ENCODE measurements around the gene SEPTIN8. TPM values are rescaled to one million over a fixed set of nuclear protein-coding genes. Genes with fewer than 3 reads are reported as not detected.

SEPTIN8 gene
- polyA plus RNA-seq, 1 of the 3 experiments (the other 2 are of a cell fraction), result 54.9 TPM

GRCh38 chr5:132766806-132767055 lies 10.3 kb downstream of the SEPTIN8 start:
- WGBS (ENCODE audit: low lambda C conversion rate), result 100% methylated on average over 1 of the region's 1 CpG
- CTCF ChIA-PET, result interaction anchor here (1.6 to 4.6 kb wide), 3 partner anchors 11 to 53 kb away, joined by 5 to 34 read pairs (median 16); partner anchors contain the start of gene SEPTIN8
- H3K79me2 ChIP-seq (ENCODE audit: insufficient read depth), result peaks cover 50% of the 10 kb centered on the region

GRCh38 chr5:132766020-132766805 lies 10.8 kb downstream of the SEPTIN8 start:
- no peaks in the 10 kb centered on the region for H3K27me3 ChIP-seq (ENCODE audit: insufficient read depth)
- H3F3A ChIP-seq (replicated peaks; ENCODE audit: insufficient read depth), result no peaks in the 10 kb centered on the region
- DNase-seq, result no peak
- H3K9me2 ChIP-seq, result no peaks in the 10 kb centered on the region
- H3K79me2 ChIP-seq (ENCODE audit: insufficient read depth), result peaks cover 45% of the 10 kb centered on the region
- ChIA-PET CTCF (interaction anchor here (1.0 to 4.6 kb wide), 4 partner anchors 11 to 54 kb away, joined by 3 to 34 read pairs (median 10); partner anchors contain the start of gene SEPTIN8), POLR2A (interaction anchor here (0.6 kb wide), 1 partner anchor 21 kb away, joined by 3 read pairs; no protein-coding TSS in a partner anchor)
- no peak overlapping the region for H3K9ac ChIP-seq
- peaks cover 7 to 8% of the 10 kb centered on the region in 2 experiments; a peak in 2 of 4 replicates for H3K4me1 ChIP-seq (ENCODE audit: control insufficient read depth in 1 of 2, insufficient read depth in 2 of 2, low read depth in 1 of 2, low read length in 1 of 2)
- peaks cover 20% of the 10 kb centered on the region; the same call in 1 of the 2 replicates for H4K20me1 ChIP-seq (ENCODE audit: insufficient read depth)
- no peaks in the 10 kb centered on the region for H3K9me3 ChIP-seq
- 98% methylated on average over 10 of the region's 14 CpGs for WGBS (ENCODE audit: low lambda C conversion rate)
- peaks cover 5 to 40% of the 10 kb centered on the region in 2 experiments for H3K36me3 ChIP-seq (replicated peaks in 1 of 2; ENCODE audit: control insufficient read depth in 1 of 2, insufficient read depth in 2 of 2, low read length in 1 of 2)
- H3K27ac ChIP-seq (ENCODE audit: low read depth in 2 of 2, low read length in 1 of 2), result no peak overlapping the region; a peak in 1 of 4 replicates
- no peak overlapping the region for H3K4me2 ChIP-seq
- H3K4me3 ChIP-seq (ENCODE audit: low read depth in 2 of 2, low read length in 1 of 2), result no peak overlapping the region
- no peak overlapping the region for H2AFZ ChIP-seq (ENCODE audit: low read depth)
- no peak for TF ChIP-seq SIN3A (IDR thresholded peaks at IDR 0.05; ENCODE audit: borderline replicate concordance, low read depth, low read length)
- TF ChIP-seq GATA2 (CRISPR knock-in tag; IDR thresholded peaks at IDR 0.05), result no peak
- no peak for TF ChIP-seq CHD2 (IDR thresholded peaks at IDR 0.05; ENCODE audit: low read length, partially characterized antibody)
- TF ChIP-seq PBX3 (IDR thresholded peaks at IDR 0.05), result no peak
- TF ChIP-seq MAX (IDR thresholded peaks at IDR 0.05; ENCODE audit: low read depth), result no peak
- no peak for TF ChIP-seq NFIC (IDR thresholded peaks at IDR 0.05; ENCODE audit: borderline replicate concordance)
- TF ChIP-seq GABPA (IDR thresholded peaks at IDR 0.05; ENCODE audit: low read depth), result no peak
- TF ChIP-seq RAD21 (IDR thresholded peaks at IDR 0.05; ENCODE audit: low read length), result no peak
- TF ChIP-seq CTCF (IDR thresholded peaks at IDR 0.05), result no peak
- no peak for TF ChIP-seq ZBTB33 (IDR thresholded peaks at IDR 0.05; ENCODE audit: borderline replicate concordance, low read depth)
- no peak for TF ChIP-seq RCOR1 (IDR thresholded peaks at IDR 0.05; ENCODE audit: low read length)
- TF ChIP-seq FOXJ3 (CRISPR knock-in tag; IDR thresholded peaks at IDR 0.05), result no peak
- TF ChIP-seq TAF1 (IDR thresholded peaks at IDR 0.05; ENCODE audit: borderline replicate concordance, low read depth, low read length), result no peak
- no peak for TF ChIP-seq RFX5 (IDR thresholded peaks at IDR 0.05; ENCODE audit: low read length)

More at GRCh38 chr5:132766806-132767055, 10.3 kb downstream of the SEPTIN8 start:
- no peak for TF ChIP-seq YY1 (IDR thresholded peaks at IDR 0.05; ENCODE audit: low read depth)
- TF ChIP-seq TAF1 (IDR thresholded peaks at IDR 0.05; ENCODE audit: borderline replicate concordance, low read depth, low read length), result no peak
- TF ChIP-seq ZBTB33 (IDR thresholded peaks at IDR 0.05; ENCODE audit: borderline replicate concordance, low read depth), result no peak
- TF ChIP-seq GABPA (IDR thresholded peaks at IDR 0.05; ENCODE audit: low read depth), result no peak
- TF ChIP-seq RXRA (IDR thresholded peaks at IDR 0.05; ENCODE audit: borderline replicate concordance, low read depth), result no peak
- Histone ChIP-seq H3K4me1 (ENCODE audit: control insufficient read depth in 1 of 2, insufficient read depth in 2 of 2, low read depth in 1 of 2, low read length in 1 of 2) (peaks cover 7 to 8% of the 10 kb centered on the region in 2 experiments; a peak in 2 of 4 replicates), H4K20me1 (ENCODE audit: insufficient read depth) (peaks cover 20% of the 10 kb centered on the region; the same call in 1 of the 2 replicates), H3K27ac (ENCODE audit: low read depth in 2 of 2, low read length in 1 of 2) (no peak overlapping the region; a peak in 1 of 4 replicates), H2AFZ (ENCODE audit: low read depth) (no peak overlapping the region), H3F3A (replicated peaks; ENCODE audit: insufficient read depth) (no peaks in the 10 kb centered on the region), H3K36me3 (replicated peaks in 1 of 2; ENCODE audit: control insufficient read depth in 1 of 2, insufficient read depth in 2 of 2, low read length in 1 of 2) (peaks cover 5 to 35% of the 10 kb centered on the region in 2 experiments), H3K27me3 (ENCODE audit: insufficient read depth) (no peaks in the 10 kb centered on the region), H3K9me2 (no peaks in the 10 kb centered on the region), H3K4me3 (ENCODE audit: low read depth in 2 of 2, low read length in 1 of 2) (no peak overlapping the region), H3K9ac (no peak overlapping the region), H3K4me2 (no peak overlapping the region), H3K9me3 (no peaks in the 10 kb centered on the region)
- POLR2A ChIA-PET, result interaction anchor here (0.6 kb wide), 1 partner anchor 21 kb away, joined by 3 read pairs; no protein-coding TSS in a partner anchor
- no peak for DNase-seq
